ENCODE measurements around the gene AREG. TPM values are rescaled to one million over a fixed set of nuclear protein-coding genes. Genes with fewer than 3 reads are reported as not detected.

AREG gene
- total RNA-seq (2021; ENCODE audit: unreplicated experiment): 739 TPM
- 858 and 927 TPM in 2 replicates for polyA plus RNA-seq (2012)
- Bru-seq, nascent RNA: percentile 100 among the genes with signal in this experiment
- BruChase-seq, experiment 1, labeled RNA remaining after a 6-hour chase: percentile 100 among the genes with signal in this experiment
- BruChase-seq, experiment 2, labeled RNA remaining after a 2-hour chase: percentile 100 among the genes with signal in this experiment
- long read RNA-seq, transcript AREG-201 (6 exons, 1,240 nt): major isoform, 257 of 405 reads
- long read RNA-seq, partial matches to known transcripts: 134 of 405 reads
- long read RNA-seq, other reads (novel, unspliced or antisense): 13 of 405 reads

GRCh38 chr4:74444891-74445642 lies at the start of gene AREG:
AREG (plus strand) TSS chr4:74445136; CDS start chr4:74445346, 210 bp downstream.
- RAD21 ChIA-PET (ENCODE audit: low non-redundant PET in 1 of 2, low total read pairs in 2 of 2, uncharacterized antibody in 2 of 2, unreplicated experiment in 2 of 2): no interaction called here
- Histone ChIP-seq H3K9ac (ENCODE audit: low read length) (peak within 1 kb of the TSS; percentile 84), H3K4me2 (ENCODE audit: low read length) (peak within 1 kb of the TSS; percentile 78), H3K27ac (ENCODE audit: low read depth, low read length) (peak within 1 kb of the TSS; percentile 85), H3K4me3 (replicated peaks in 1 of 2; ENCODE audit: low read depth in 1 of 2, low read length in 2 of 2) (peak within 1 kb of the TSS; percentile 65 to 79), H3K79me2 (ENCODE audit: insufficient read depth, low read length) (peaks cover 51% of the 10 kb centered on the region), H3K36me3 (ENCODE audit: control insufficient read depth in 1 of 2, insufficient read depth in 2 of 2, low read length in 2 of 2) (peaks cover 31 to 34% of the 10 kb centered on the region in 2 experiments), H3K9me2 (ENCODE audit: insufficient read depth) (no peaks in the 10 kb centered on the region), H3K27me3 (ENCODE audit: insufficient read depth, low read length) (no peaks in the 10 kb centered on the region), H3K9me3 (ENCODE audit: control insufficient read depth in 1 of 2, insufficient read depth in 1 of 2, low read depth in 1 of 2, low read length in 2 of 2) (no peaks in the 10 kb centered on the region), H3K4me1 (ENCODE audit: control insufficient read depth in 1 of 2, insufficient read depth in 2 of 2, low read length in 2 of 2) (peaks cover 40 to 53% of the 10 kb centered on the region in 2 experiments), H2AFZ (ENCODE audit: low read depth, low read length, poor library complexity, severe bottlenecking) (peak within 1 kb of the TSS; percentile 28), H4K20me1 (ENCODE audit: insufficient read depth) (no peaks in the 10 kb centered on the region)
- DNase-seq (ENCODE audit: low read depth, low spot score) (peak; percentile 83), ATAC-seq (peak; percentile 85)
- POLR2A ChIA-PET: interaction anchor here (0.6 to 3.4 kb wide), 52 partner anchors 9 to 350 kb away, joined by 3 to 25 read pairs (median 5); partner anchors contain the start of genes BTC and EREG
- intact Hi-C loops (cut with micrococcal nuclease): loop anchor here (5.0 kb wide), 2 partner anchors 53 to 73 kb away; no protein-coding TSS in a partner anchor
- no TSS peak for BruUV-seq (replicated peaks)
- CTCF ChIA-PET: interaction anchor here (1.2 to 1.3 kb wide), 2 partner anchors 16 to 86 kb away, joined by 3 to 4 read pairs; no protein-coding TSS in a partner anchor
- TF ChIP-seq TCF7L2 (IDR thresholded peaks at IDR 0.05; ENCODE audit: borderline replicate concordance, extremely low read depth, insufficient read depth, insufficient read length): peak; percentile 76
- TF ChIP-seq POLR2AphosphoS5 (IDR thresholded peaks at IDR 0.05; ENCODE audit: low read depth, low read length): peak; percentile 99
- no peak for TF ChIP-seq YY1 (IDR thresholded peaks at IDR 0.05; ENCODE audit: extremely low read depth, insufficient replicate concordance, low read depth, low read length)
- peak; percentile 86; the same call in 1 of the 2 replicates for TF ChIP-seq CBX3 (IDR thresholded peaks at IDR 0.05; ENCODE audit: low read depth)
- TF ChIP-seq REST (IDR thresholded peaks at IDR 0.05; ENCODE audit: low read depth): no peak
- TF ChIP-seq SIN3A (IDR thresholded peaks at IDR 0.05; ENCODE audit: low read depth): peak; percentile 95
- peak; percentile 32 for TF ChIP-seq ZBTB33 (IDR thresholded peaks at IDR 0.05; ENCODE audit: extremely low read depth, insufficient replicate concordance, low read length)
- TF ChIP-seq SRF (IDR thresholded peaks at IDR 0.05; ENCODE audit: low read depth): peak; percentile 26; the same call in 1 of the 2 replicates
- no peak; the same call in 1 of the 2 replicates for TF ChIP-seq CEBPB (IDR thresholded peaks at IDR 0.05; ENCODE audit: low read depth)
- no peak; the same call in 1 of the 2 replicates for TF ChIP-seq ELF1 (IDR thresholded peaks at IDR 0.05; ENCODE audit: borderline replicate concordance, low read depth)
- TF ChIP-seq JUND (IDR thresholded peaks at IDR 0.05): peak; percentile 58; the same call in 1 of the 2 replicates
- no peak for TF ChIP-seq ZNF274 (IDR thresholded peaks at IDR 0.05; ENCODE audit: low read depth, low read length)
- TF ChIP-seq EZH2 (IDR thresholded peaks at IDR 0.05): no peak
- TF ChIP-seq SP1 (IDR thresholded peaks at IDR 0.05; ENCODE audit: low read depth): peak; percentile 87
- TF ChIP-seq ZFX (IDR thresholded peaks at IDR 0.05): no peak
- peak; percentile 72 for TF ChIP-seq POLR2A (IDR thresholded peaks at IDR 0.05; ENCODE audit: borderline replicate concordance, extremely low read depth, insufficient read depth, insufficient read length)
- TF ChIP-seq FOSL1 (IDR thresholded peaks at IDR 0.05; ENCODE audit: low read depth): peak; percentile 39; the same call in 1 of the 2 replicates
- peak; percentile 23 for TF ChIP-seq RAD21 (IDR thresholded peaks at IDR 0.05; ENCODE audit: low read depth)

Data from HCT116 (cell line).